HepG2 (cell line): ENCODE measurements around the gene ROMO1. TPM values are rescaled to one million over a fixed set of nuclear protein-coding genes. Genes with fewer than 3 reads are reported as not detected.

Source experiments
- ATM ChIP-seq: fragments of 450-650 bp; IDR thresholded peaks from 2 replicates; pipeline ENCODE4 v1.7.1; 2017; ENCODE audit warnings: mild to moderate bottlenecking, borderline replicate concordance
- CBX1 ChIP-seq: IDR thresholded peaks from one replicate; pipeline ENCODE4 v1.6.1; 2016; ENCODE audit warnings: antibody characterized with exemption, low read depth
- DNMT1 ChIP-seq: sonication (generic); formaldehyde crosslinking; IDR thresholded peaks from 2 replicates; pipeline ENCODE4 v1.5.1; 2020; ENCODE audit warnings: mild to moderate bottlenecking, missing genetic modification reagents
- GPN1 ChIP-seq: sonication (generic); formaldehyde crosslinking; IDR thresholded peaks from 2 replicates; pipeline ENCODE4 v1.5.1; 2020; ENCODE audit warnings: missing genetic modification reagents, borderline replicate concordance
- MAZ ChIP-seq, 2 experiments: sonication (generic) in 1 of 2; formaldehyde crosslinking in 1 of 2; IDR thresholded peaks; 2 replicates each; pipeline versions ENCODE4 v1.5.0 to v1.6.1; 2012 to 2020; ENCODE audit warnings: low read depth in 2 of 2, mild to moderate bottlenecking in 2 of 2, borderline replicate concordance in 1 of 2, improper control_type of control experiment in 1 of 2, low read length in 1 of 2, missing genetic modification reagents in 1 of 2, moderate library complexity in 1 of 2
- SIN3A ChIP-seq: IDR thresholded peaks from 2 replicates; pipeline ENCODE4 v1.6.1; 2011; ENCODE audit warnings: low read depth, mild to moderate bottlenecking, control low read depth, low read length, borderline replicate concordance
- SMARCE1 ChIP-seq: fragments of 450-650 bp; IDR thresholded peaks from 2 replicates; pipeline ENCODE4 v1.6.1; 2017; ENCODE audit warnings: borderline replicate concordance
- ZNF232 ChIP-seq: sonication (generic); formaldehyde crosslinking; IDR thresholded peaks from 2 replicates; pipeline ENCODE4 v1.4.0; 2020; ENCODE audit warnings: missing genetic modification reagents, borderline replicate concordance
- ZNF317 ChIP-seq: sonication (generic); formaldehyde crosslinking; IDR thresholded peaks from 2 replicates; pipeline ENCODE4 v1.5.0; 2020; ENCODE audit warnings: mild to moderate bottlenecking, missing genetic modification reagents
- ZNF350 ChIP-seq: sonication (generic); formaldehyde crosslinking; IDR thresholded peaks from 2 replicates; pipeline ENCODE4 v1.4.0; 2020; ENCODE audit warnings: mild to moderate bottlenecking, low read depth, missing genetic modification reagents, borderline replicate concordance
- ZNF598 ChIP-seq: sonication (generic); formaldehyde crosslinking; IDR thresholded peaks from 2 replicates; pipeline ENCODE4 v1.5.1; 2020; ENCODE audit warnings: mild to moderate bottlenecking, missing genetic modification reagents, borderline replicate concordance
- ZNF652 ChIP-seq: IDR thresholded peaks from 2 replicates; pipeline ENCODE4 v1.6.1; 2016; ENCODE audit warnings: low read depth, borderline replicate concordance
- polyA plus RNA-seq, 8 experiments: library from polyadenylated mRNA; depleted of rRNA in 3 of 8; stranded (reverse) in 7 of 8; unstranded in 1 of 8; fragments of >200 nt; fragmentation: Illumina TruSeq in 4 of 8; extraction: Trizol in 4 of 8; gene quantifications; 2 replicates each; pipeline versions ENCODE4 v1.2.1 to v1.2.3, GENCODE V29; 2011 to 2016; ENCODE audit warnings: low read depth in 4 of 8, missing spikeins in 1 of 8, mixed read lengths in 1 of 8; ENCODE audit not compliant: insufficient read depth in 1 of 8
- total RNA-seq, 5 experiments: library from RNA; depleted of rRNA; stranded (reverse); fragments of >200 nt; fragmentation: Illumina TruSeq; extraction: Trizol; gene quantifications; 2 replicates each; pipeline ENCODE4 v1.2.3, GENCODE V29; 2016; ENCODE audit warnings: low read depth in 1 of 5
- TF ChIP-seq, protein P1 (sequence below): sonication (generic); formaldehyde crosslinking; IDR thresholded peaks from 2 replicates; pipeline ENCODE4 v1.5.0; 2020; ENCODE audit warnings: mild to moderate bottlenecking, missing genetic modification reagents, borderline replicate concordance
- TF ChIP-seq, protein P2 (sequence below): sonication (generic); formaldehyde crosslinking; IDR thresholded peaks from 2 replicates; pipeline ENCODE4 v1.8.0; 2022; ENCODE audit warnings: missing genetic modification reagents, mild to moderate bottlenecking, moderate library complexity, borderline replicate concordance
- TF ChIP-seq, protein P3 (sequence below): sonication (generic); formaldehyde crosslinking; IDR thresholded peaks from 2 replicates; pipeline ENCODE4 v1.5.0; 2020; ENCODE audit warnings: missing genetic modification reagents
- TF ChIP-seq, protein P4 (sequence below): sonication (generic); formaldehyde crosslinking; IDR thresholded peaks from 2 replicates; pipeline ENCODE4 v1.5.0; 2020; ENCODE audit warnings: mild to moderate bottlenecking, missing genetic modification reagents

The ROMO1 gene
- total and polyA plus RNA-seq, 2 of the 13 experiments (the other 11 are each of a cell fraction or from before 2014, with no cell fraction given) = 636 to 755 TPM

DNA sequence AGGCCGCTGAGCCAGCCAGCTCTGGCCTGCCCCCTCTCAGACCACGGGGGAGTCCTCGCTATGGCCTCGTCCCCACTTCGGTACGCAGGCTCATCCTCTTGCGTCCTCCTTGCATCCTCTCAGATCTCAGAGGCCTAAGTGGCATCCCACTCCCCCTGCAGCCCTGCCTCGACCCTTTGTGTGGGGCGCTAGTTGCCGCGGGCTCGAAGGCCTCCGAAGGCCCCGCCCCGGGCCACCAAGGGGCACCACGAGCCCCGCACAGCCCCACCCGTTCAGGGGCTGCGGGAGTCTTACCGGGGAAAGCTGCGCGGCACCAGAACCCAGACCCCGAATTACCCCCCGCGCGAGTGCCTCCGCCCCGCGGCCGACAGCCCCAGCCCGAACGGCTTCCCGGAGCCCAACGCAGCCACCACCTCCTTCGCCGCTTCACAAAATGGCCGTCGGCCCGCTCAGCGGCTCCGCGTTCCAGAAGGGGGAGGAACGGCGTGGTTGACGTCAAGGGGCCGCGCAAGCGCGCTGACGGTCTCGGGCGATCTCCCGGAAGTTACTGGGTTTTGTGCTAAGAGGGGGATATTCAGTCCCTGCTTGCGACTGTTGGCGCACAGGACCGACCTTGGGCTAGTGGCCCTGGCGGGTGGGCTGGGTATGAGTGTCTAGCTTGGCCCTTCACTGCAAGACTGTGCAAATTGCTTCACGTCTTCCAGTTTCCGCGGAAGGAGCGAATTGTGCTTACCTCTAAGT is 34.6 kb upstream of the ROMO1 start, which contains the start of the genes CPNE1 and RBM12 (continued):
- TF ChIP-seq SIN3A (peak; percentile 92), ZNF350 (CRISPR knock-in tag) (peak; percentile 97), ZNF232 (CRISPR knock-in tag) (peak; percentile 87), MAZ (IDR thresholded peaks at IDR 0.05; ENCODE audit: borderline replicate concordance, low read depth, low read length) (peak; percentile 76; the same call in 1 of the 2 replicates), MAZ (CRISPR knock-in tag; IDR thresholded peaks at IDR 0.05; ENCODE audit: low read depth) (peak; percentile 99), ZNF652 (CRISPR knock-in tag) (peak; percentile 13; the same call in 1 of the 2 replicates), SMARCE1 (no peak), ZNF317 (peak; percentile 88), CBX1 (peak; percentile 96), ATM (no peak), DNMT1 (peak; percentile 67), GPN1 (CRISPR knock-in tag) (peak; percentile 87), ZNF598 (CRISPR knock-in tag) (peak; percentile 100)
- TF ChIP-seq, protein P1, sequence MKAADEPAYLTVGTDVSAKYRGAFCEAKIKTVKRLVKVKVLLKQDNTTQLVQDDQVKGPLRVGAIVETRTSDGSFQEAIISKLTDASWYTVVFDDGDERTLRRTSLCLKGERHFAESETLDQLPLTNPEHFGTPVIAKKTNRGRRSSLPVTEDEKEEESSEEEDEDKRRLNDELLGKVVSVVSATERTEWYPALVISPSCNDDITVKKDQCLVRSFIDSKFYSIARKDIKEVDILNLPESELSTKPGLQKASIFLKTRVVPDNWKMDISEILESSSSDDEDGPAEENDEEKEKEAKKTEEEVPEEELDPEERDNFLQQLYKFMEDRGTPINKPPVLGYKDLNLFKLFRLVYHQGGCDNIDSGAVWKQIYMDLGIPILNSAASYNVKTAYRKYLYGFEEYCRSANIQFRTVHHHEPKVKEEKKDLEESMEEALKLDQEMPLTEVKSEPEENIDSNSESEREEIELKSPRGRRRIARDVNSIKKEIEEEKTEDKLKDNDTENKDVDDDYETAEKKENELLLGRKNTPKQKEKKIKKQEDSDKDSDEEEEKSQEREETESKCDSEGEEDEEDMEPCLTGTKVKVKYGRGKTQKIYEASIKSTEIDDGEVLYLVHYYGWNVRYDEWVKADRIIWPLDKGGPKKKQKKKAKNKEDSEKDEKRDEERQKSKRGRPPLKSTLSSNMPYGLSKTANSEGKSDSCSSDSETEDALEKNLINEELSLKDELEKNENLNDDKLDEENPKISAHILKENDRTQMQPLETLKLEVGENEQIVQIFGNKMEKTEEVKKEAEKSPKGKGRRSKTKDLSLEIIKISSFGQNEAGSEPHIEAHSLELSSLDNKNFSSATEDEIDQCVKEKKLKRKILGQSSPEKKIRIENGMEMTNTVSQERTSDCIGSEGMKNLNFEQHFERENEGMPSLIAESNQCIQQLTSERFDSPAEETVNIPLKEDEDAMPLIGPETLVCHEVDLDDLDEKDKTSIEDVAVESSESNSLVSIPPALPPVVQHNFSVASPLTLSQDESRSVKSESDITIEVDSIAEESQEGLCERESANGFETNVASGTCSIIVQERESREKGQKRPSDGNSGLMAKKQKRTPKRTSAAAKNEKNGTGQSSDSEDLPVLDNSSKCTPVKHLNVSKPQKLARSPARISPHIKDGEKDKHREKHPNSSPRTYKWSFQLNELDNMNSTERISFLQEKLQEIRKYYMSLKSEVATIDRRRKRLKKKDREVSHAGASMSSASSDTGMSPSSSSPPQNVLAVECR (CRISPR knock-in tag) = peak; percentile 97
- TF ChIP-seq, protein P2, sequence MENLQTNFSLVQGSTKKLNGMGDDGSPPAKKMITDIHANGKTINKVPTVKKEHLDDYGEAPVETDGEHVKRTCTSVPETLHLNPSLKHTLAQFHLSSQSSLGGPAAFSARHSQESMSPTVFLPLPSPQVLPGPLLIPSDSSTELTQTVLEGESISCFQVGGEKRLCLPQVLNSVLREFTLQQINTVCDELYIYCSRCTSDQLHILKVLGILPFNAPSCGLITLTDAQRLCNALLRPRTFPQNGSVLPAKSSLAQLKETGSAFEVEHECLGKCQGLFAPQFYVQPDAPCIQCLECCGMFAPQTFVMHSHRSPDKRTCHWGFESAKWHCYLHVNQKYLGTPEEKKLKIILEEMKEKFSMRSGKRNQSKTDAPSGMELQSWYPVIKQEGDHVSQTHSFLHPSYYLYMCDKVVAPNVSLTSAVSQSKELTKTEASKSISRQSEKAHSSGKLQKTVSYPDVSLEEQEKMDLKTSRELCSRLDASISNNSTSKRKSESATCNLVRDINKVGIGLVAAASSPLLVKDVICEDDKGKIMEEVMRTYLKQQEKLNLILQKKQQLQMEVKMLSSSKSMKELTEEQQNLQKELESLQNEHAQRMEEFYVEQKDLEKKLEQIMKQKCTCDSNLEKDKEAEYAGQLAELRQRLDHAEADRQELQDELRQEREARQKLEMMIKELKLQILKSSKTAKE (CRISPR knock-in tag) = no peak; the same call in 1 of the 2 replicates
- TF ChIP-seq, protein P3, sequence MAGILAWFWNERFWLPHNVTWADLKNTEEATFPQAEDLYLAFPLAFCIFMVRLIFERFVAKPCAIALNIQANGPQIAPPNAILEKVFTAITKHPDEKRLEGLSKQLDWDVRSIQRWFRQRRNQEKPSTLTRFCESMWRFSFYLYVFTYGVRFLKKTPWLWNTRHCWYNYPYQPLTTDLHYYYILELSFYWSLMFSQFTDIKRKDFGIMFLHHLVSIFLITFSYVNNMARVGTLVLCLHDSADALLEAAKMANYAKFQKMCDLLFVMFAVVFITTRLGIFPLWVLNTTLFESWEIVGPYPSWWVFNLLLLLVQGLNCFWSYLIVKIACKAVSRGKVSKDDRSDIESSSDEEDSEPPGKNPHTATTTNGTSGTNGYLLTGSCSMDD (CRISPR knock-in tag) = no peak; the same call in 1 of the 2 replicates
- TF ChIP-seq, protein P4, sequence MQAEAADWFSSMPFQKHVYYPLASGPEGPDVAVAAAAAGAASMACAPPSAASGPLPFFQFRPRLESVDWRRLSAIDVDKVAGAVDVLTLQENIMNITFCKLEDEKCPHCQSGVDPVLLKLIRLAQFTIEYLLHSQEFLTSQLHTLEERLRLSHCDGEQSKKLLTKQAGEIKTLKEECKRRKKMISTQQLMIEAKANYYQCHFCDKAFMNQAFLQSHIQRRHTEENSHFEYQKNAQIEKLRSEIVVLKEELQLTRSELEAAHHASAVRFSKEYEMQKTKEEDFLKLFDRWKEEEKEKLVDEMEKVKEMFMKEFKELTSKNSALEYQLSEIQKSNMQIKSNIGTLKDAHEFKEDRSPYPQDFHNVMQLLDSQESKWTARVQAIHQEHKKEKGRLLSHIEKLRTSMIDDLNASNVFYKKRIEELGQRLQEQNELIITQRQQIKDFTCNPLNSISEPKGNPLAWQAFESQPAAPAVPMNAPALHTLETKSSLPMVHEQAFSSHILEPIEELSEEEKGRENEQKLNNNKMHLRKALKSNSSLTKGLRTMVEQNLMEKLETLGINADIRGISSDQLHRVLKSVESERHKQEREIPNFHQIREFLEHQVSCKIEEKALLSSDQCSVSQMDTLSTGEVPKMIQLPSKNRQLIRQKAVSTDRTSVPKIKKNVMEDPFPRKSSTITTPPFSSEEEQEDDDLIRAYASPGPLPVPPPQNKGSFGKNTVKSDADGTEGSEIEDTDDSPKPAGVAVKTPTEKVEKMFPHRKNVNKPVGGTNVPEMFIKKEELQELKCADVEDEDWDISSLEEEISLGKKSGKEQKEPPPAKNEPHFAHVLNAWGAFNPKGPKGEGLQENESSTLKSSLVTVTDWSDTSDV (CRISPR knock-in tag) = peak; percentile 95; the same call in 1 of the 2 replicates
